Neural crest cell (in vitro differentiated cells): ENCODE results near the gene TUB. TPM values are rescaled to one million over a fixed set of nuclear protein-coding genes. Genes with fewer than 3 reads are reported as not detected.

Source experiments
- DNase-seq: peaks from one replicate; pipeline ENCODE4 v3.0.0; 2021; ENCODE audit warnings: low read depth, mixed read lengths, low spot score
- H3K27ac Mint-ChIP-seq: one replicate; pipeline ENCODE4 v1.8.0; 2021; ENCODE audit warnings: mild to moderate bottlenecking, mixed read lengths; ENCODE audit not compliant: unreplicated experiment
- H3K27me3 Mint-ChIP-seq: 2 replicates; pipeline ENCODE4 v1.8.0; 2021; ENCODE audit warnings: low read depth, mild to moderate bottlenecking, mixed read lengths
- H3K36me3 Mint-ChIP-seq: 2 replicates; pipeline ENCODE4 v1.8.0; 2021; ENCODE audit warnings: low read depth, mild to moderate bottlenecking, mixed read lengths
- H3K4me1 Mint-ChIP-seq: 2 replicates; pipeline ENCODE4 v1.8.0; 2021; ENCODE audit warnings: mixed read lengths
- H3K4me3 Mint-ChIP-seq: one replicate; pipeline ENCODE4 v1.8.0; 2021; ENCODE audit warnings: mild to moderate bottlenecking, mixed read lengths
- H3K9me3 Mint-ChIP-seq: 2 replicates; pipeline ENCODE4 v1.8.0; 2021; ENCODE audit warnings: mixed read lengths
- CTCF ChIP-seq: fragments of 200-600 bp; sonication (generic); conservative IDR thresholded peaks from 2 replicates; pipeline ENCODE4 v1.5.0; 2021; ENCODE audit warnings: antibody characterized with exemption, mild to moderate bottlenecking
- total RNA-seq: library from RNA; stranded (reverse); gene quantifications from 2 replicates; pipeline ENCODE4 v1.2.1, GENCODE V29; 2021

TUB gene
- total RNA-seq, 1 donor from 2014 or later: 23.7 TPM

- TF ChIP-seq CTCF: peak; percentile 89
- H3K27ac Mint-ChIP-seq: no peak overlapping the region
- H3K9me3 Mint-ChIP-seq: no peaks in the 10 kb centered on the region
- no peaks in the 10 kb centered on the region for H3K36me3 Mint-ChIP-seq
- H3K4me3 Mint-ChIP-seq: no peak overlapping the region
- DNase-seq: peak; percentile 74
- H3K27me3 Mint-ChIP-seq: peaks cover 32% of the 10 kb centered on the region
- H3K4me1 Mint-ChIP-seq: peaks cover 20% of the 10 kb centered on the region
Measured at GRCh38 chr11:8033305-8034105, 47.5 kb upstream of the TUB start.

- no peak for TF ChIP-seq CTCF
- no peak for DNase-seq
- Mint-ChIP-seq H3K36me3 (no peaks in the 10 kb centered on the region), H3K9me3 (no peaks in the 10 kb centered on the region), H3K27me3 (peaks cover 27% of the 10 kb centered on the region), H3K4me1 (peaks cover 23% of the 10 kb centered on the region), H3K27ac (no peak overlapping the region), H3K4me3 (no peak overlapping the region)
Measured at GRCh38 chr11:8034106-8034585, 46.9 kb upstream of the TUB start.

GRCh38 chr11:8034604-8035190 lies 46.3 kb upstream of the TUB start:
- Mint-ChIP-seq H3K4me1 (peaks cover 23% of the 10 kb centered on the region), H3K9me3 (no peaks in the 10 kb centered on the region), H3K27me3 (peaks cover 24% of the 10 kb centered on the region), H3K36me3 (no peaks in the 10 kb centered on the region), H3K27ac (no peak overlapping the region), H3K4me3 (no peak overlapping the region)
- no peak for TF ChIP-seq CTCF
- DNase-seq: no peak

GRCh38 chr11:8035200-8035855 lies 45.7 kb upstream of the TUB start:
- no peak for TF ChIP-seq CTCF
- Mint-ChIP-seq H3K27ac (no peak overlapping the region), H3K4me1 (peaks cover 23% of the 10 kb centered on the region), H3K9me3 (no peaks in the 10 kb centered on the region), H3K27me3 (peaks cover 18% of the 10 kb centered on the region), H3K4me3 (no peak overlapping the region), H3K36me3 (no peaks in the 10 kb centered on the region)
- no peak for DNase-seq

GRCh38 chr11:8036002-8036802 lies 44.8 kb upstream of the TUB start:
- Mint-ChIP-seq H3K9me3 (no peaks in the 10 kb centered on the region), H3K27ac (no peak overlapping the region), H3K4me1 (peaks cover 23% of the 10 kb centered on the region), H3K27me3 (peaks cover 10% of the 10 kb centered on the region), H3K36me3 (no peaks in the 10 kb centered on the region), H3K4me3 (no peak overlapping the region)
- DNase-seq: no peak
- no peak for TF ChIP-seq CTCF
